Measurements from ENCODE around the gene RPS4Y2. TPM values are rescaled to one million over a fixed set of nuclear protein-coding genes. Genes with fewer than 3 reads are reported as not detected.

Gene RPS4Y2
- total and polyA plus RNA-seq, 2 donors (not counting 1 experiment from before 2014, with no cell fraction given): 0.49 TPM; not detected in 1

DNA sequence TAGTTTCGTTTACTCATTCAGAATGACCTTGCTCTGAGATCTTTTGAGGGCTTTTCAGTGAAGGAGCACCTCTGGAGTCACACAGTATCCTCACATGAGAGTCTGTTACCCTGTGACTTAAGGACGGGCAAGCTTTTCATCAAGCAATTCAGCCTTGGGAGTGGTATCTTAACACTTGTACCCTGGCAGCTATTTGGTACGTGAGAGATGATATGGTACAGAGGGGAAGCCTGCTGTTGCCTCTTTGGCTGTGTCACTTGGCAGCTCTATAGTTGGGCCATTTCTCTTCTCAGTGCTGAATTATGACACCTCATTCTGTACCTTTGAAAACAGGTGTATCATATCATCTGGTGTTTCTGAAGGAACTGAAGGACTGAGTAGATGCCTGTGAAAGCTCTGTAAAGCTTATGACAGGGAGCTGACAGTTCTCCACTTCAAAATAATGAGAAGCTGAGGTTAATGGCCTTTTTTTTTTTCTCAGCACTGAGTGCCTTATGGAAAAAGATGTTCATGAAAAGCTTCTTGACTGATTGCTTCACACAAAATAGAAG lies 24.3 kb downstream of the RPS4Y2 start:
- ATAC-seq (ENCODE audit: low read depth): no peak
- Histone ChIP-seq H3K27ac (ENCODE audit: low read length in 2 of 2) (no peak overlapping the region), H3K9ac (ENCODE audit: low read length) (no peak overlapping the region), H3K4me2 (replicated peaks; ENCODE audit: low read depth, low read length, poor library complexity, severe bottlenecking) (no peak overlapping the region), H3K4me3 (ENCODE audit: control extremely low read depth in 1 of 5, extremely low read depth in 1 of 5, insufficient read depth in 1 of 5, low read depth in 2 of 5, low read length in 4 of 5) (no peak overlapping the region), H3K9me3 (ENCODE audit: control extremely low read depth in 1 of 3, control insufficient read depth in 2 of 3, insufficient read depth in 1 of 3, low read length in 2 of 3) (peaks cover 0 to 3% (median 0%) of the 10 kb centered on the region in 3 donors), H2AFZ (ENCODE audit: insufficient read depth, low read depth, low read length, poor library complexity, severe bottlenecking) (no peak overlapping the region), H3K27me3 (replicated peaks in 1 of 4; ENCODE audit: control extremely low read depth in 1 of 4, control insufficient read depth in 3 of 4, insufficient read depth in 4 of 4, low read length in 3 of 4) (no peaks in the 10 kb centered on the region), H3K36me3 (replicated peaks in 1 of 2; ENCODE audit: control extremely low read depth in 1 of 2, control insufficient read depth in 1 of 2, extremely low read depth in 1 of 2, insufficient read depth in 2 of 2, low read length in 1 of 2) (no peaks in the 10 kb centered on the region), H3K4me1 (ENCODE audit: control insufficient read depth in 2 of 2, insufficient read depth in 2 of 2, low read length in 2 of 2) (peaks cover 0 to 20% of the 10 kb centered on the region in 2 donors), H3K79me2 (ENCODE audit: control insufficient read depth, insufficient read depth, low read length) (no peaks in the 10 kb centered on the region), H4K20me1 (ENCODE audit: control insufficient read depth, insufficient read depth, low read length, poor library complexity, severe bottlenecking) (no peaks in the 10 kb centered on the region)
- intact Hi-C loops (cut with micrococcal nuclease): loop anchor here (2.0 kb wide), 1 partner anchor 19 kb away; no protein-coding TSS in a partner anchor
- ChIA-PET POLR2A (no interaction called here), CTCF (interaction anchor here (1.1 kb wide), 1 partner anchor 17 kb away, joined by 3 read pairs; no protein-coding TSS in a partner anchor)
- H3K27me3 Mint-ChIP-seq: no peaks in the 10 kb centered on the region
- WGBS (ENCODE audit: insufficient coverage): 100% methylated on average over 1 of the region's 3 CpGs
- no peak for DNase-seq
- H3K27ac Mint-ChIP-seq: no peak overlapping the region
- TF ChIP-seq, protein P1, sequence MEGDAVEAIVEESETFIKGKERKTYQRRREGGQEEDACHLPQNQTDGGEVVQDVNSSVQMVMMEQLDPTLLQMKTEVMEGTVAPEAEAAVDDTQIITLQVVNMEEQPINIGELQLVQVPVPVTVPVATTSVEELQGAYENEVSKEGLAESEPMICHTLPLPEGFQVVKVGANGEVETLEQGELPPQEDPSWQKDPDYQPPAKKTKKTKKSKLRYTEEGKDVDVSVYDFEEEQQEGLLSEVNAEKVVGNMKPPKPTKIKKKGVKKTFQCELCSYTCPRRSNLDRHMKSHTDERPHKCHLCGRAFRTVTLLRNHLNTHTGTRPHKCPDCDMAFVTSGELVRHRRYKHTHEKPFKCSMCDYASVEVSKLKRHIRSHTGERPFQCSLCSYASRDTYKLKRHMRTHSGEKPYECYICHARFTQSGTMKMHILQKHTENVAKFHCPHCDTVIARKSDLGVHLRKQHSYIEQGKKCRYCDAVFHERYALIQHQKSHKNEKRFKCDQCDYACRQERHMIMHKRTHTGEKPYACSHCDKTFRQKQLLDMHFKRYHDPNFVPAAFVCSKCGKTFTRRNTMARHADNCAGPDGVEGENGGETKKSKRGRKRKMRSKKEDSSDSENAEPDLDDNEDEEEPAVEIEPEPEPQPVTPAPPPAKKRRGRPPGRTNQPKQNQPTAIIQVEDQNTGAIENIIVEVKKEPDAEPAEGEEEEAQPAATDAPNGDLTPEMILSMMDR (IDR thresholded peaks at IDR 0.05): no peak
- TF ChIP-seq EZH2 (IDR thresholded peaks at IDR 0.05; ENCODE audit: borderline replicate concordance, insufficient read depth, low read depth, low read length, poor library complexity, severe bottlenecking): no peak
- H3K4me1 Mint-ChIP-seq: peaks cover 33% of the 10 kb centered on the region
- no peak overlapping the region for H3K4me3 Mint-ChIP-seq
- H3K9me3 Mint-ChIP-seq (ENCODE audit: insufficient read depth): no peaks in the 10 kb centered on the region

DNA sequence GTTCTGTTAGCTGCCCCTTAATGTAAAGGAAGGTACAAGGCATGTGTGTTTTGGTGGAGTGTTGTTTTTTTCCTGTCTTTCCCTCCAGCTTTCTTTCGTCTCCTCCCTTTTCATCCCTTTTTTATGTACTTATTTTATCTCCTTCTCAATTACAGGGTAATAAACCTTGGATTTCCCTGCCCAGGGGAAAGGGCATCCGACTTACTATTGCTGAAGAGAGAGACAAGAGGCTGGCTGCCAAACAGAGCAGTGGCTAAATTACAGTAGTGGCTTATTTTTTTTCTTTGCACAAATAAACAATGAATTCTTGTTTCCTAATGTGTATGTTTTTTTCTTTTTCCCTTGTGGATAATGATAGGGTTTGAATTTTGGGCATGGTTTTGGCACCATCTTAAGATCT lies 24.9 kb downstream of the RPS4Y2 start:
- peaks cover 0 to 20% of the 10 kb centered on the region in 2 donors for H3K4me1 ChIP-seq (ENCODE audit: control insufficient read depth in 2 of 2, insufficient read depth in 2 of 2, low read length in 2 of 2)
- TF ChIP-seq EZH2 (IDR thresholded peaks at IDR 0.05; ENCODE audit: borderline replicate concordance, insufficient read depth, low read depth, low read length, poor library complexity, severe bottlenecking): no peak
- TF ChIP-seq, protein P1 (IDR thresholded peaks at IDR 0.05): no peak
- H3K4me3 ChIP-seq (ENCODE audit: control extremely low read depth in 1 of 5, extremely low read depth in 1 of 5, insufficient read depth in 1 of 5, low read depth in 2 of 5, low read length in 4 of 5): no peak overlapping the region
- no CpG with 5 or more reads among the region's 2 CpGs for WGBS (ENCODE audit: insufficient coverage)
- no peaks in the 10 kb centered on the region for H3K27me3 ChIP-seq (replicated peaks in 1 of 4; ENCODE audit: control extremely low read depth in 1 of 4, control insufficient read depth in 3 of 4, insufficient read depth in 4 of 4, low read length in 3 of 4)
- H3K9me3 Mint-ChIP-seq (ENCODE audit: insufficient read depth): no peaks in the 10 kb centered on the region
- CTCF ChIA-PET: interaction anchor here (1.1 kb wide), 1 partner anchor 17 kb away, joined by 3 read pairs; no protein-coding TSS in a partner anchor
- H3K4me3 Mint-ChIP-seq: no peak overlapping the region
- H3K4me1 Mint-ChIP-seq: peaks cover 35% of the 10 kb centered on the region
- no peaks in the 10 kb centered on the region for H3K9me3 ChIP-seq (ENCODE audit: control extremely low read depth in 1 of 3, control insufficient read depth in 2 of 3, insufficient read depth in 1 of 3, low read length in 2 of 3)
- ATAC-seq (ENCODE audit: low read depth) (no peak), DNase-seq (no peak)
- H3K27ac ChIP-seq (ENCODE audit: low read length in 2 of 2): no peak overlapping the region
- H3K9ac ChIP-seq (ENCODE audit: low read length): no peak overlapping the region
- no peaks in the 10 kb centered on the region for H4K20me1 ChIP-seq (ENCODE audit: control insufficient read depth, insufficient read depth, low read length, poor library complexity, severe bottlenecking)
- H3K4me2 ChIP-seq (replicated peaks; ENCODE audit: low read depth, low read length, poor library complexity, severe bottlenecking): no peak overlapping the region
- H3K79me2 ChIP-seq (ENCODE audit: control insufficient read depth, insufficient read depth, low read length): no peaks in the 10 kb centered on the region
- H3K36me3 ChIP-seq (replicated peaks in 1 of 2; ENCODE audit: control extremely low read depth in 1 of 2, control insufficient read depth in 1 of 2, extremely low read depth in 1 of 2, insufficient read depth in 2 of 2, low read length in 1 of 2): no peaks in the 10 kb centered on the region
- POLR2A ChIA-PET: no interaction called here
- H3K27ac Mint-ChIP-seq: no peak overlapping the region
- H2AFZ ChIP-seq (ENCODE audit: insufficient read depth, low read depth, low read length, poor library complexity, severe bottlenecking): no peak overlapping the region
- H3K27me3 Mint-ChIP-seq: no peaks in the 10 kb centered on the region
- intact Hi-C loops (cut with micrococcal nuclease): loop anchor here (2.0 kb wide), 1 partner anchor 18 kb away; no protein-coding TSS in a partner anchor
